A549 (cell line): ENCODE data around the gene DPP10. TPM values are rescaled to one million over a fixed set of nuclear protein-coding genes. Genes with fewer than 3 reads are reported as not detected.

Experiments used
- ATAC-seq, 2 experiments: fragments of 200-7000 bp in 1 of 2; fragments of >200 bp in 1 of 2; cut with Nextera tagmentation in 1 of 2; cut with Tn5 transposase in 1 of 2; 3 replicates each; pipeline versions ENCODE4 v1.8.0 to v1.9.1; 2018 to 2020; ENCODE audit warnings: mild to moderate bottlenecking in 1 of 2, moderate library complexity in 1 of 2
- CTCF ChIA-PET: fragments of 300-600 bp; sonication (Branson Sonifier 250); formaldehyde crosslinking; extraction: SDS; loops from one replicate; lab custom pipeline; 2021; ENCODE audit warnings: antibody characterized with exemption, inconsistent platforms; lab: Yijun Ruan, JAX
- POLR2A ChIA-PET: fragments of 350-600 bp; formaldehyde crosslinking; extraction: SDS; loops from one replicate; lab custom pipeline; 2021; ENCODE audit warnings: antibody characterized with exemption, inconsistent platforms; lab: Yijun Ruan, JAX
- DNase-seq, 2 experiments: peaks; one replicate each; pipeline versions ENCODE4 v3.0.0 to v3.0.0-alpha.2; 2011 to 2016; ENCODE audit warnings: low read depth in 1 of 2, low spot score in 1 of 2
- FAIRE-seq: peaks from 2 replicates; lab custom pipeline; 2011; peaks lifted over from hg19 to GRCh38; lab: Jason Lieb, UNC
- H3K27ac ChIP-seq, 2 experiments: fragments of >200 bp; sonication (Bioruptor Twin); formaldehyde crosslinking; 3 replicates each; pipeline ENCODE4 v1.5.1; 2016 to 2017
- H3K4me1 ChIP-seq: fragments of >200 bp; sonication (Bioruptor Twin); formaldehyde crosslinking; 3 replicates; pipeline ENCODE4 v1.6.1; 2016
- H3K4me2 ChIP-seq: fragments of >200 bp; sonication (Bioruptor Twin); formaldehyde crosslinking; 3 replicates; pipeline ENCODE4 v1.6.1; 2016
- H3K4me3 ChIP-seq: fragments of >200 bp; sonication (Bioruptor Twin); formaldehyde crosslinking; 3 replicates; pipeline ENCODE4 v1.5.1; 2016
- H3K9me3 ChIP-seq: fragments of >200 bp; sonication (Bioruptor Twin); formaldehyde crosslinking; 3 replicates; pipeline ENCODE4 v1.6.1; 2016
- BCL3 ChIP-seq: fragments of >200 bp; sonication (Bioruptor Twin); formaldehyde crosslinking; IDR thresholded peaks from 3 replicates; pipeline ENCODE4 v1.6.1; 2016
- E2F6 ChIP-seq: IDR thresholded peaks from 2 replicates; pipeline ENCODE4 v1.6.1; 2012; ENCODE audit warnings: low read depth, borderline replicate concordance
- EHF ChIP-seq: fragments of 250-450 bp; sonication (Bioruptor Pico); IDR thresholded peaks from 2 replicates; pipeline ENCODE4 v1.5.0; 2020; ENCODE audit warnings: mild to moderate bottlenecking
- HOXB5 ChIP-seq: fragments of 250-450 bp; sonication (Bioruptor Pico); IDR thresholded peaks from 2 replicates; pipeline ENCODE4 v1.5.0; 2020; ENCODE audit warnings: mild to moderate bottlenecking, moderate library complexity
- KDM1A ChIP-seq: fragments of 200-600 bp; sonication (generic); IDR thresholded peaks from 2 replicates; pipeline ENCODE4 v1.6.1; 2016; ENCODE audit warnings: low read depth, mild to moderate bottlenecking
- KDM5A ChIP-seq: fragments of 200-600 bp; sonication (generic); IDR thresholded peaks from 2 replicates; pipeline ENCODE4 v1.6.1; 2016; ENCODE audit warnings: antibody characterized with exemption, mild to moderate bottlenecking
- MAFK ChIP-seq: fragments of 450-650 bp; IDR thresholded peaks from 2 replicates; pipeline ENCODE4 v1.6.1; 2014; ENCODE audit not compliant: partially characterized antibody
- MAZ ChIP-seq: fragments of 150-350 bp; IDR thresholded peaks from 2 replicates; pipeline ENCODE4 v1.6.1; 2014; ENCODE audit warnings: antibody characterized with exemption, low read depth, low read length, borderline replicate concordance
- NFE2L2 ChIP-seq: fragments of 150-350 bp; conservative IDR thresholded peaks from 2 replicates; pipeline ENCODE4 v1.6.1; 2014; ENCODE audit warnings: low read length
- POLR2AphosphoS2 ChIP-seq: conservative IDR thresholded peaks from 2 replicates; pipeline ENCODE4 v1.6.1; 2012; ENCODE audit warnings: low read length, improper control_type of control experiment, inconsistent platforms
- REST ChIP-seq: fragments of 200-600 bp; sonication (generic); IDR thresholded peaks from 2 replicates; pipeline ENCODE4 v1.6.1; 2016; ENCODE audit warnings: antibody characterized with exemption, mild to moderate bottlenecking, moderate library complexity
- SREBF2 ChIP-seq: fragments of 450-650 bp; IDR thresholded peaks from 2 replicates; pipeline ENCODE4 v1.6.1; 2014; ENCODE audit warnings: mild to moderate bottlenecking, moderate library complexity
- ZFP36 ChIP-seq: fragments of 450-650 bp; IDR thresholded peaks from 2 replicates; pipeline ENCODE4 v1.6.1; 2014; ENCODE audit warnings: borderline replicate concordance; ENCODE audit not compliant: partially characterized antibody
- WGBS: methylation state at CpG from one replicate; pipeline ENCODE4 v1.1.6; 2017; ENCODE audit errors: missing lambda C conversion rate; 5-methylcytosine and 5-hydroxymethylcytosine counted together
- polyA minus RNA-seq: library from RNA; depleted of rRNA, polyadenylated mRNA; stranded (reverse); fragments of >200 nt; gene quantifications from 2 replicates; pipeline ENCODE4 v1.2.3, GENCODE V29; 2011; rRNA and poly(A)+ RNA removed
- polyA plus RNA-seq, 4 experiments: library from polyadenylated mRNA; depleted of rRNA in 3 of 4; stranded (reverse); fragments of >200 nt; fragmentation: RNase III in 1 of 4; extraction: RNeasy Plus Mini Kit Qiagen cat#74134 plus additional on column Dnase treatment in 1 of 4; gene quantifications; 2 replicates in 3 of 4; 3 replicates in 1 of 4; pipeline ENCODE4 v1.2.3, GENCODE V29; 2011 to 2017
- TF ChIP-seq, protein P1 (sequence below): fragments of 250-450 bp; sonication (Bioruptor Pico); IDR thresholded peaks from 2 replicates; pipeline ENCODE4 v1.5.0; 2021; ENCODE audit warnings: mild to moderate bottlenecking, moderate library complexity, borderline replicate concordance
- TF ChIP-seq, protein P2 (sequence below): IDR thresholded peaks from 2 replicates; pipeline ENCODE4 v1.6.1; 2012
- TF ChIP-seq, protein P3 (sequence below): fragments of 250-450 bp; sonication (Bioruptor Pico); IDR thresholded peaks from 2 replicates; pipeline ENCODE4 v1.5.0; 2020; ENCODE audit warnings: low read depth, mild to moderate bottlenecking, moderate library complexity
- TF ChIP-seq, protein P4 (sequence below): fragments of 450-650 bp; IDR thresholded peaks from 2 replicates; pipeline ENCODE4 v1.6.1; 2014; ENCODE audit warnings: antibody characterized with exemption
- TF ChIP-seq, protein P5 (sequence below): fragments of >200 bp; sonication (Bioruptor Twin); formaldehyde crosslinking; IDR thresholded peaks from 3 replicates; pipeline ENCODE4 v1.5.1; 2016

DPP10 gene
- not detected in 2 replicates for polyA plus RNA-seq (2011; rRNA removed)
- not detected in 2 replicates for polyA plus RNA-seq (2012; cell fraction: cytosol; rRNA removed)
- not detected in 2 replicates for polyA plus RNA-seq (2012; cell fraction: nucleus; rRNA removed)
- polyA plus RNA-seq (2017; fragmentation: RNase III; extraction: RNeasy Plus Mini Kit Qiagen cat#74134 plus additional on column Dnase treatment), result not detected in 3 replicates
- not detected in 2 replicates for polyA minus RNA-seq

GRCh38 chr2:114442510-114442909 is at the start of gene DPP10:
Gene DPP10, plus strand, starts transcription at chr2:114442641.
- 14% methylated on average over 5 of the region's 5 CpGs for WGBS
- H3K4me1 ChIP-seq, result no peaks in the 10 kb centered on the region
- peak in 1 of 2 experiments; percentile 10 for DNase-seq
- no peak for ATAC-seq
- H3K4me2 ChIP-seq, result no peak within 1 kb of the TSS
- CTCF ChIA-PET, result no interaction called here
- POLR2A ChIA-PET, result no interaction called here
- no peaks in the 10 kb centered on the region for H3K9me3 ChIP-seq
- H3K4me3 ChIP-seq, result no peak within 1 kb of the TSS
- no peak within 1 kb of the TSS for H3K27ac ChIP-seq
- no peak for FAIRE-seq
- TF ChIP-seq REST, result peak; percentile 79
- TF ChIP-seq, protein P1, sequence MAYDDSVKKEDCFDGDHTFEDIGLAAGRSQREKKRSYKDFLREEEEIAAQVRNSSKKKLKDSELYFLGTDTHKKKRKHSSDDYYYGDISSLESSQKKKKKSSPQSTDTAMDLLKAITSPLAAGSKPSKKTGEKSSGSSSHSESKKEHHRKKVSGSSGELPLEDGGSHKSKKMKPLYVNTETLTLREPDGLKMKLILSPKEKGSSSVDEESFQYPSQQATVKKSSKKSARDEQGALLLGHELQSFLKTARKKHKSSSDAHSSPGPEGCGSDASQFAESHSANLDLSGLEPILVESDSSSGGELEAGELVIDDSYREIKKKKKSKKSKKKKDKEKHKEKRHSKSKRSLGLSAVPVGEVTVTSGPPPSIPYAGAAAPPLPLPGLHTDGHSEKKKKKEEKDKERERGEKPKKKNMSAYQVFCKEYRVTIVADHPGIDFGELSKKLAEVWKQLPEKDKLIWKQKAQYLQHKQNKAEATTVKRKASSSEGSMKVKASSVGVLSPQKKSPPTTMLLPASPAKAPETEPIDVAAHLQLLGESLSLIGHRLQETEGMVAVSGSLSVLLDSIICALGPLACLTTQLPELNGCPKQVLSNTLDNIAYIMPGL (CRISPR knock-in tag), result no peak

DNA sequence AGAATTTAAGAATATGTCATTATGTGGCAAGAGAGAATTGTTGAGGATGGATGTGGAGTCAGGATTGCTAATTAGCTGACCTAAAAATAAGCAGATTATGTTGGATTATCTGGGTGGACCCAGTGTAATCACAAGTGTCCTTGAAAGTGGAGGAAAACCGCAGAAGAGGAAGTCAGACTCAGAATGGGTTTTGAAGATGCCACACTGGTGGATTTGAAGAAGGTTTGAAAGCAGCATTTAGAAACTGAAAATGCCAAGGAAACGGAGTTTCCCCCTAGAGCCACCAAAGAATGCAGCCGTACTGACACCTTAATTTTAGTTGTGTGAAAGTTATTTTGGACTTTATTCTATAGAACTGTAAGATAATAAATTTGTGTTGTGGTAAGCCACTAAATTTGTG is 41.6 kb upstream of the DPP10 start:
- no peak for FAIRE-seq
- WGBS, result 0% methylated on average over 3 of the region's 3 CpGs
- no peak overlapping the region for H3K4me3 ChIP-seq
- no peak overlapping the region for H3K27ac ChIP-seq
- ATAC-seq, result no peak
- DNase-seq, result no peak
- H3K4me1 ChIP-seq, result no peaks in the 10 kb centered on the region
- POLR2A ChIA-PET, result no interaction called here
- H3K9me3 ChIP-seq, result no peaks in the 10 kb centered on the region
- CTCF ChIA-PET, result no interaction called here
- no peak overlapping the region for H3K4me2 ChIP-seq
- TF ChIP-seq HOXB5 (CRISPR knock-in tag), result no peak
- no peak for TF ChIP-seq ZFP36
- TF ChIP-seq, protein P2, sequence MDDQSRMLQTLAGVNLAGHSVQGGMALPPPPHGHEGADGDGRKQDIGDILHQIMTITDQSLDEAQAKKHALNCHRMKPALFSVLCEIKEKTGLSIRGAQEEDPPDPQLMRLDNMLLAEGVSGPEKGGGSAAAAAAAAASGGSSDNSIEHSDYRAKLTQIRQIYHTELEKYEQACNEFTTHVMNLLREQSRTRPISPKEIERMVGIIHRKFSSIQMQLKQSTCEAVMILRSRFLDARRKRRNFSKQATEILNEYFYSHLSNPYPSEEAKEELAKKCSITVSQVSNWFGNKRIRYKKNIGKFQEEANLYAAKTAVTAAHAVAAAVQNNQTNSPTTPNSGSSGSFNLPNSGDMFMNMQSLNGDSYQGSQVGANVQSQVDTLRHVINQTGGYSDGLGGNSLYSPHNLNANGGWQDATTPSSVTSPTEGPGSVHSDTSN, result no peak
- no peak for TF ChIP-seq NFE2L2
- no peak for TF ChIP-seq MAFK
- TF ChIP-seq, protein P3, sequence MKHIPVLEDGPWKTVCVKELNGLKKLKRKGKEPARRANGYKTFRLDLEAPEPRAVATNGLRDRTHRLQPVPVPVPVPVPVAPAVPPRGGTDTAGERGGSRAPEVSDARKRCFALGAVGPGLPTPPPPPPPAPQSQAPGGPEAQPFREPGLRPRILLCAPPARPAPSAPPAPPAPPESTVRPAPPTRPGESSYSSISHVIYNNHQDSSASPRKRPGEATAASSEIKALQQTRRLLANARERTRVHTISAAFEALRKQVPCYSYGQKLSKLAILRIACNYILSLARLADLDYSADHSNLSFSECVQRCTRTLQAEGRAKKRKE (CRISPR knock-in tag), result no peak

- Histone ChIP-seq H3K4me1 (no peaks in the 10 kb centered on the region), H3K9me3 (no peaks in the 10 kb centered on the region), H3K4me3 (no peak overlapping the region), H3K4me2 (no peak overlapping the region), H3K27ac (no peak overlapping the region)
- ChIA-PET CTCF (no interaction called here), POLR2A (no interaction called here)
- FAIRE-seq (no peak), ATAC-seq (no peak), DNase-seq (no peak)
- 2% methylated on average over 10 of the region's 10 CpGs for WGBS
- TF ChIP-seq KDM1A (no peak), POLR2AphosphoS2 (no peak), SREBF2 (no peak), KDM5A (no peak), BCL3 (no peak), E2F6 (no peak), MAZ (no peak), EHF (CRISPR knock-in tag) (no peak)
- TF ChIP-seq, protein P4, sequence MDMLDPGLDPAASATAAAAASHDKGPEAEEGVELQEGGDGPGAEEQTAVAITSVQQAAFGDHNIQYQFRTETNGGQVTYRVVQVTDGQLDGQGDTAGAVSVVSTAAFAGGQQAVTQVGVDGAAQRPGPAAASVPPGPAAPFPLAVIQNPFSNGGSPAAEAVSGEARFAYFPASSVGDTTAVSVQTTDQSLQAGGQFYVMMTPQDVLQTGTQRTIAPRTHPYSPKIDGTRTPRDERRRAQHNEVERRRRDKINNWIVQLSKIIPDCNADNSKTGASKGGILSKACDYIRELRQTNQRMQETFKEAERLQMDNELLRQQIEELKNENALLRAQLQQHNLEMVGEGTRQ, result no peak
- TF ChIP-seq, protein P5, sequence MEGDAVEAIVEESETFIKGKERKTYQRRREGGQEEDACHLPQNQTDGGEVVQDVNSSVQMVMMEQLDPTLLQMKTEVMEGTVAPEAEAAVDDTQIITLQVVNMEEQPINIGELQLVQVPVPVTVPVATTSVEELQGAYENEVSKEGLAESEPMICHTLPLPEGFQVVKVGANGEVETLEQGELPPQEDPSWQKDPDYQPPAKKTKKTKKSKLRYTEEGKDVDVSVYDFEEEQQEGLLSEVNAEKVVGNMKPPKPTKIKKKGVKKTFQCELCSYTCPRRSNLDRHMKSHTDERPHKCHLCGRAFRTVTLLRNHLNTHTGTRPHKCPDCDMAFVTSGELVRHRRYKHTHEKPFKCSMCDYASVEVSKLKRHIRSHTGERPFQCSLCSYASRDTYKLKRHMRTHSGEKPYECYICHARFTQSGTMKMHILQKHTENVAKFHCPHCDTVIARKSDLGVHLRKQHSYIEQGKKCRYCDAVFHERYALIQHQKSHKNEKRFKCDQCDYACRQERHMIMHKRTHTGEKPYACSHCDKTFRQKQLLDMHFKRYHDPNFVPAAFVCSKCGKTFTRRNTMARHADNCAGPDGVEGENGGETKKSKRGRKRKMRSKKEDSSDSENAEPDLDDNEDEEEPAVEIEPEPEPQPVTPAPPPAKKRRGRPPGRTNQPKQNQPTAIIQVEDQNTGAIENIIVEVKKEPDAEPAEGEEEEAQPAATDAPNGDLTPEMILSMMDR, result no peak
Observed at GRCh38 chr2:114405247-114406116, 37.0 kb upstream of the DPP10 start.
